GM21786 (cell line): ENCODE results near the gene PRKCSH.
A peak's percentile ranks its signal among the peaks of the same experiment; 100 is the strongest.
"Not testable (repeated sequence)": the region's sequence is repeated elsewhere in the genome, so short reads cannot be mapped to it uniquely, and the experiment has no call there.

Source experiments
- ATAC-seq: cut with Tn5 transposase; IDR thresholded peaks from one replicate; pipeline ENCODE4 v1.9.1; 2021; ENCODE audit not compliant: unreplicated experiment

Gene PRKCSH

GRCh38 chr19:11468266-11468845 lies 32.9 kb downstream of the PRKCSH start:
- not testable (repeated sequence) for ATAC-seq

- no peak for ATAC-seq
These were observed 38.3 kb downstream of the PRKCSH start for GRCh38 chr19:11473725-11474124.

GRCh38 chr19:11475343-11475742 lies 39.9 kb downstream of the PRKCSH start:
- ATAC-seq: not testable (repeated sequence)

GRCh38 chr19:11475861-11476260 lies 40.4 kb downstream of the PRKCSH start:
- no peak for ATAC-seq

GRCh38 chr19:11478167-11479089 lies 43.0 kb downstream of the PRKCSH start:
- no peak for ATAC-seq

GRCh38 chr19:11479090-11479897 lies 43.9 kb downstream of the PRKCSH start:
- no peak for ATAC-seq

- ATAC-seq: no peak
These were observed 44.7 kb downstream of the PRKCSH start for GRCh38 chr19:11479898-11480714.

GRCh38 chr19:11480715-11481533 lies 45.5 kb downstream of the PRKCSH start, which contains the start of gene ELAVL3:
Gene ELAVL3, minus strand, starts transcription at chr19:11481046. Its CDS starts 438 bp downstream, at chr19:11480608.
- ATAC-seq: no peak

- ATAC-seq: peak; percentile 73
These were observed 46.3 kb downstream of the PRKCSH start for GRCh38 chr19:11481534-11482383.

- ATAC-seq: peak; percentile 52
These were observed 47.1 kb downstream of the PRKCSH start for GRCh38 chr19:11482384-11483050.

- ATAC-seq: no peak
These were observed 48.1 kb downstream of the PRKCSH start for GRCh38 chr19:11483366-11484111.

GRCh38 chr19:11485245-11485837 lies 49.9 kb downstream of the PRKCSH start:
- no peak for ATAC-seq

GRCh38 chr19:11486661-11487503 lies 51.4 kb downstream of the PRKCSH start:
- no peak for ATAC-seq

- ATAC-seq: no peak
These were observed 53.9 kb downstream of the PRKCSH start for GRCh38 chr19:11489378-11489777.

- ATAC-seq: no peak
These were observed 59.3 kb downstream of the PRKCSH start for GRCh38 chr19:11494634-11495285.

- ATAC-seq: no peak
These were observed 60.0 kb downstream of the PRKCSH start for GRCh38 chr19:11495481-11495880.
